B cell (primary cell): ENCODE results near the gene RHOT2. TPM values are rescaled to one million over a fixed set of nuclear protein-coding genes. Genes with fewer than 3 reads are reported as not detected.

Source experiments
- ATAC-seq: fragments of 200-7000 bp; cut with Tn5 transposase; one replicate; pipeline ENCODE4 v1.10.0; 2021; ENCODE audit warnings: low read depth, mild to moderate bottlenecking, moderate number of reproducible peaks, moderate library complexity
- CTCF ChIA-PET: fragments of 350-600 bp; sonication (Branson Sonifier 250); formaldehyde crosslinking; loops from one replicate; lab custom pipeline; 2021; ENCODE audit warnings: antibody characterized with exemption, inconsistent platforms; lab: Charles Lee
- POLR2A ChIA-PET: fragments of 350-600 bp; sonication (Branson Sonifier 250); formaldehyde crosslinking; loops from one replicate; lab custom pipeline; 2021; ENCODE audit warnings: antibody characterized with exemption; lab: Charles Lee
- DNase-seq: peaks from one replicate; pipeline ENCODE4 v3.0.0; 2013
- H2AFZ ChIP-seq: 2 replicates; pipeline ENCODE4 v1.6.1; 2012; ENCODE audit warnings: mild to moderate bottlenecking, low read depth, low read length; ENCODE audit not compliant: insufficient read depth, poor library complexity, severe bottlenecking
- H3K27ac ChIP-seq, 2 donors: 1 replicate in 1 of 2; 2 replicates in 1 of 2; pipeline ENCODE4 v1.5.1; 2012 to 2013; ENCODE audit warnings: low read length in 2 of 2, mild to moderate bottlenecking in 2 of 2, moderate library complexity in 1 of 2
- H3K27me3 ChIP-seq, 4 experiments: fragments of 200-600 bp in 1 of 4; sonication (generic) in 1 of 4; replicated peaks in 1 of 4; 1 replicate in 2 of 4; 2 replicates in 2 of 4; pipeline versions ENCODE4 v1.6.1 to v1.7.0; 2013 to 2016; ENCODE audit warnings: low read length in 3 of 4, mild to moderate bottlenecking in 2 of 4, mixed read lengths in 1 of 4, moderate library complexity in 1 of 4; ENCODE audit not compliant: insufficient read depth in 4 of 4, control insufficient read depth in 3 of 4; ENCODE audit errors: control extremely low read depth in 1 of 4
- H3K36me3 ChIP-seq, 2 experiments: replicated peaks in 1 of 2; 1 replicate in 1 of 2; 2 replicates in 1 of 2; pipeline versions ENCODE4 v1.6.1 to v1.7.1; 2013; ENCODE audit warnings: low read length in 1 of 2; ENCODE audit not compliant: insufficient read depth in 2 of 2, control insufficient read depth in 1 of 2; ENCODE audit errors: control extremely low read depth in 1 of 2, extremely low read depth in 1 of 2
- H3K4me1 ChIP-seq, 2 donors: fragments of 200-600 bp in 1 of 2; sonication (generic) in 1 of 2; 1 replicate in 1 of 2; 2 replicates in 1 of 2; pipeline versions ENCODE4 v1.5.1 to v1.6.1; 2013 to 2017; ENCODE audit warnings: low read length in 2 of 2; ENCODE audit not compliant: control insufficient read depth in 2 of 2, insufficient read depth in 2 of 2
- H3K4me2 ChIP-seq: replicated peaks from 2 replicates; pipeline ENCODE3; 2012; ENCODE audit warnings: mild to moderate bottlenecking, low read depth, low read length; ENCODE audit not compliant: poor library complexity, severe bottlenecking
- H3K4me3 ChIP-seq, 5 experiments: fragments of 200-600 bp in 1 of 5; sonication (generic) in 1 of 5; 1 replicate in 3 of 5; 2 replicates in 2 of 5; pipeline versions ENCODE4 v1.5.1 to v1.7.0; 2011 to 2016; ENCODE audit warnings: low read length in 4 of 5, mild to moderate bottlenecking in 4 of 5, low read depth in 2 of 5, control low read depth in 1 of 5, moderate library complexity in 1 of 5; ENCODE audit not compliant: insufficient read depth in 1 of 5; ENCODE audit errors: control extremely low read depth in 1 of 5, extremely low read depth in 1 of 5
- H3K79me2 ChIP-seq: fragments of 200-600 bp; sonication (generic); one replicate; pipeline ENCODE4 v1.6.0; 2016; ENCODE audit warnings: low read length; ENCODE audit not compliant: control insufficient read depth, insufficient read depth
- H3K9ac ChIP-seq: fragments of 200-600 bp; sonication (generic); 2 replicates; pipeline ENCODE4 v1.6.1; 2017; ENCODE audit warnings: mild to moderate bottlenecking, low read length, moderate library complexity
- H3K9me3 ChIP-seq, 3 donors: one replicate each; pipeline versions ENCODE4 v1.6.1 to v1.7.1; 2013; ENCODE audit warnings: low read length in 2 of 3; ENCODE audit not compliant: control insufficient read depth in 2 of 3, insufficient read depth in 1 of 3; ENCODE audit errors: control extremely low read depth in 1 of 3
- H4K20me1 ChIP-seq: 2 replicates; pipeline ENCODE4 v1.6.0; 2012; ENCODE audit warnings: mild to moderate bottlenecking, low read length; ENCODE audit not compliant: insufficient read depth, control insufficient read depth, poor library complexity, severe bottlenecking
- H3K27ac Mint-ChIP-seq: one replicate; pipeline ENCODE4 v1.8.0; 2021; ENCODE audit warnings: mixed read lengths
- H3K27me3 Mint-ChIP-seq: one replicate; pipeline ENCODE4 v1.8.0; 2021; ENCODE audit warnings: mixed read lengths
- H3K4me1 Mint-ChIP-seq: one replicate; pipeline ENCODE4 v1.8.0; 2021; ENCODE audit warnings: mixed read lengths
- H3K4me3 Mint-ChIP-seq: one replicate; pipeline ENCODE4 v1.8.0; 2021; ENCODE audit warnings: mixed read lengths
- H3K9me3 Mint-ChIP-seq: one replicate; pipeline ENCODE4 v1.8.0; 2022; ENCODE audit warnings: mixed read lengths; ENCODE audit not compliant: insufficient read depth
- CTCF ChIP-seq: fragments of 200-600 bp; IDR thresholded peaks from one replicate; pipeline ENCODE4 v1.8.0; 2022; ENCODE audit warnings: antibody characterized with exemption, mild to moderate bottlenecking
- EZH2 ChIP-seq: IDR thresholded peaks from 2 replicates; pipeline ENCODE4 v1.6.1; 2012; ENCODE audit warnings: borderline replicate concordance, low read depth, mild to moderate bottlenecking, moderate library complexity, low read length; ENCODE audit not compliant: insufficient read depth, poor library complexity, severe bottlenecking
- WGBS: methylation state at CpG from one replicate; pipeline ENCODE4 v1.1.5; 2013; ENCODE audit warnings: missing lambda C conversion rate; ENCODE audit not compliant: insufficient coverage; 5-methylcytosine and 5-hydroxymethylcytosine counted together
- intact Hi-C: fragments of 100-400 bp; cut with micrococcal nuclease; formaldehyde crosslinking; loops from one replicate; pipeline ENCODE4 v1.10.0; 2022
- polyA minus RNA-seq: library from RNA; depleted of rRNA, polyadenylated mRNA; stranded (reverse); fragments of >200 nt; gene quantifications from 2 replicates; pipeline ENCODE4 v1.2.3, GENCODE V29; 2012
- polyA plus RNA-seq: library from polyadenylated mRNA; depleted of rRNA; stranded (reverse); fragments of >200 nt; gene quantifications from 2 replicates; pipeline ENCODE4 v1.2.3, GENCODE V29; 2012
- total RNA-seq, 2 donors: library from RNA; stranded (reverse); fragments of 120-200 nt in 1 of 2; gene quantifications; 1 replicate in 1 of 2; 2 replicates in 1 of 2; pipeline versions ENCODE4 v1.2.3 to v1.2.4, GENCODE V29; 2013 to 2022

RHOT2 gene
- 207 and 215 TPM in 2 replicates for total RNA-seq
- 57.1 TPM for total RNA-seq (2013)
- 461 and 536 TPM in 2 replicates for polyA plus RNA-seq
- 83.4 and 87.2 TPM in 2 replicates for polyA minus RNA-seq

GRCh38 chr16:667780-668518 lies at the start of gene RHOT2:
RHOT2 (plus strand) TSS chr16:668132; CDS start chr16:668200, 68 bp downstream.
- WGBS, result under 1% methylated on average over 78 of the region's 78 CpGs
- TF ChIP-seq EZH2 (no peak), CTCF (peak; percentile 79)
- peak within 1 kb of the TSS; percentile 86 for H3K4me3 Mint-ChIP-seq
- Histone ChIP-seq H3K4me1 (peaks cover 15 to 25% of the 10 kb centered on the region in 2 donors), H3K4me2 (peak within 1 kb of the TSS; percentile 99), H3K27ac (peak within 1 kb of the TSS; percentile 41 to 79), H3K79me2 (peaks cover 5% of the 10 kb centered on the region), H3K9ac (peak within 1 kb of the TSS; percentile 91), H3K27me3 (no peaks in the 10 kb centered on the region), H2AFZ (peak within 1 kb of the TSS; percentile 94), H4K20me1 (peaks cover 31% of the 10 kb centered on the region), H3K4me3 (peak within 1 kb of the TSS; percentile 23 to 84 (median 73)), H3K36me3 (peaks cover 0 to 28% of the 10 kb centered on the region in 2 experiments), H3K9me3 (no peaks in the 10 kb centered on the region)
- intact Hi-C loops, result loop anchor here (1.0 to 5.0 kb wide), 6 partner anchors 11 to 276 kb away; partner anchors contain the start of genes JMJD8, METTL26 and WDR90
- peaks cover 12% of the 10 kb centered on the region for H3K4me1 Mint-ChIP-seq
- DNase-seq, result peak; percentile 95
- ATAC-seq, result peak; percentile 99
- H3K27ac Mint-ChIP-seq, result peak within 1 kb of the TSS; percentile 92
- no peaks in the 10 kb centered on the region for H3K9me3 Mint-ChIP-seq
- CTCF ChIA-PET, result interaction anchor here (2.4 kb wide), 1 partner anchor 13 kb away, joined by 7 read pairs; no protein-coding TSS in a partner anchor
- H3K27me3 Mint-ChIP-seq, result no peaks in the 10 kb centered on the region
- POLR2A ChIA-PET, result interaction anchor here (0.7 to 1.6 kb wide), 2 partner anchors 16 to 31 kb away, joined by 3 to 4 read pairs; partner anchors contain the start of gene JMJD8
